ENCODE measurements around the gene HSPH1. TPM values are rescaled to one million over a fixed set of nuclear protein-coding genes. Genes with fewer than 3 reads are reported as not detected.

Gene HSPH1
- total and polyA plus RNA-seq, 2 of the 13 experiments (the other 11 are each of a cell fraction or from before 2014, with no cell fraction given) = 13.0 to 62.9 TPM

GRCh38 chr13:31161557-31162150, at the start of gene HSPH1 (continued):
- TF ChIP-seq ZNF441 (CRISPR knock-in tag; IDR thresholded peaks at IDR 0.05; ENCODE audit: borderline replicate concordance) (peak; percentile 49; the same call in 1 of the 2 replicates), NONO (IDR thresholded peaks at IDR 0.05) (no peak), NONO (CRISPR knock-in tag; conservative IDR thresholded peaks at IDR 0.05) (no peak; the same call in 1 of the 2 replicates), ZNF552 (CRISPR knock-in tag; IDR thresholded peaks at IDR 0.05; ENCODE audit: borderline replicate concordance) (peak; percentile 64; the same call in 1 of the 2 replicates), NRL (CRISPR knock-in tag; IDR thresholded peaks at IDR 0.05; ENCODE audit: borderline replicate concordance) (peak; percentile 71; the same call in 1 of the 2 replicates), HOMEZ (CRISPR knock-in tag; IDR thresholded peaks at IDR 0.05; ENCODE audit: low read depth) (no peak; the same call in 1 of the 2 replicates), MTF1 (CRISPR knock-in tag; IDR thresholded peaks at IDR 0.05) (no peak), ZNF615 (CRISPR knock-in tag; IDR thresholded peaks at IDR 0.05; ENCODE audit: borderline replicate concordance) (no peak), HDAC2 (CRISPR knock-in tag; IDR thresholded peaks at IDR 0.05) (peak; percentile 21; the same call in 1 of the 2 replicates), SIN3A (IDR thresholded peaks at IDR 0.05; ENCODE audit: borderline replicate concordance, low read depth, low read length) (peak; percentile 93), ZNF557 (CRISPR knock-in tag; IDR thresholded peaks at IDR 0.05) (0 out of 2 replicates have a peak, but pooled peaks have one; percentile 67), SATB2 (CRISPR knock-in tag; IDR thresholded peaks at IDR 0.05) (no peak), MYNN (CRISPR knock-in tag; IDR thresholded peaks at IDR 0.05; ENCODE audit: low read depth) (0 out of 2 replicates have a peak, but pooled peaks have one; percentile 34), SMAD3 (CRISPR knock-in tag; IDR thresholded peaks at IDR 0.05) (no peak), MED13 (CRISPR knock-in tag; IDR thresholded peaks at IDR 0.05) (peak; percentile 23; the same call in 1 of the 2 replicates)
- TF ChIP-seq, protein P1, sequence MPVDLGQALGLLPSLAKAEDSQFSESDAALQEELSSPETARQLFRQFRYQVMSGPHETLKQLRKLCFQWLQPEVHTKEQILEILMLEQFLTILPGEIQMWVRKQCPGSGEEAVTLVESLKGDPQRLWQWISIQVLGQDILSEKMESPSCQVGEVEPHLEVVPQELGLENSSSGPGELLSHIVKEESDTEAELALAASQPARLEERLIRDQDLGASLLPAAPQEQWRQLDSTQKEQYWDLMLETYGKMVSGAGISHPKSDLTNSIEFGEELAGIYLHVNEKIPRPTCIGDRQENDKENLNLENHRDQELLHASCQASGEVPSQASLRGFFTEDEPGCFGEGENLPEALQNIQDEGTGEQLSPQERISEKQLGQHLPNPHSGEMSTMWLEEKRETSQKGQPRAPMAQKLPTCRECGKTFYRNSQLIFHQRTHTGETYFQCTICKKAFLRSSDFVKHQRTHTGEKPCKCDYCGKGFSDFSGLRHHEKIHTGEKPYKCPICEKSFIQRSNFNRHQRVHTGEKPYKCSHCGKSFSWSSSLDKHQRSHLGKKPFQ (CRISPR knock-in tag; IDR thresholded peaks at IDR 0.05; ENCODE audit: insufficient replicate concordance) = no peak
- TF ChIP-seq, protein P2, sequence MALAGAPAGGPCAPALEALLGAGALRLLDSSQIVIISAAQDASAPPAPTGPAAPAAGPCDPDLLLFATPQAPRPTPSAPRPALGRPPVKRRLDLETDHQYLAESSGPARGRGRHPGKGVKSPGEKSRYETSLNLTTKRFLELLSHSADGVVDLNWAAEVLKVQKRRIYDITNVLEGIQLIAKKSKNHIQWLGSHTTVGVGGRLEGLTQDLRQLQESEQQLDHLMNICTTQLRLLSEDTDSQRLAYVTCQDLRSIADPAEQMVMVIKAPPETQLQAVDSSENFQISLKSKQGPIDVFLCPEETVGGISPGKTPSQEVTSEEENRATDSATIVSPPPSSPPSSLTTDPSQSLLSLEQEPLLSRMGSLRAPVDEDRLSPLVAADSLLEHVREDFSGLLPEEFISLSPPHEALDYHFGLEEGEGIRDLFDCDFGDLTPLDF (CRISPR knock-in tag; IDR thresholded peaks at IDR 0.05) = 0 out of 2 replicates have a peak, but pooled peaks have one; percentile 4
- TF ChIP-seq, protein P3, sequence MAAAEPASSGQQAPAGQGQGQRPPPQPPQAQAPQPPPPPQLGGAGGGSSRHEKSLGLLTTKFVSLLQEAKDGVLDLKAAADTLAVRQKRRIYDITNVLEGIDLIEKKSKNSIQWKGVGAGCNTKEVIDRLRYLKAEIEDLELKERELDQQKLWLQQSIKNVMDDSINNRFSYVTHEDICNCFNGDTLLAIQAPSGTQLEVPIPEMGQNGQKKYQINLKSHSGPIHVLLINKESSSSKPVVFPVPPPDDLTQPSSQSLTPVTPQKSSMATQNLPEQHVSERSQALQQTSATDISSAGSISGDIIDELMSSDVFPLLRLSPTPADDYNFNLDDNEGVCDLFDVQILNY (CRISPR knock-in tag; conservative IDR thresholded peaks at IDR 0.05) = no peak
- TF ChIP-seq, protein P4, sequence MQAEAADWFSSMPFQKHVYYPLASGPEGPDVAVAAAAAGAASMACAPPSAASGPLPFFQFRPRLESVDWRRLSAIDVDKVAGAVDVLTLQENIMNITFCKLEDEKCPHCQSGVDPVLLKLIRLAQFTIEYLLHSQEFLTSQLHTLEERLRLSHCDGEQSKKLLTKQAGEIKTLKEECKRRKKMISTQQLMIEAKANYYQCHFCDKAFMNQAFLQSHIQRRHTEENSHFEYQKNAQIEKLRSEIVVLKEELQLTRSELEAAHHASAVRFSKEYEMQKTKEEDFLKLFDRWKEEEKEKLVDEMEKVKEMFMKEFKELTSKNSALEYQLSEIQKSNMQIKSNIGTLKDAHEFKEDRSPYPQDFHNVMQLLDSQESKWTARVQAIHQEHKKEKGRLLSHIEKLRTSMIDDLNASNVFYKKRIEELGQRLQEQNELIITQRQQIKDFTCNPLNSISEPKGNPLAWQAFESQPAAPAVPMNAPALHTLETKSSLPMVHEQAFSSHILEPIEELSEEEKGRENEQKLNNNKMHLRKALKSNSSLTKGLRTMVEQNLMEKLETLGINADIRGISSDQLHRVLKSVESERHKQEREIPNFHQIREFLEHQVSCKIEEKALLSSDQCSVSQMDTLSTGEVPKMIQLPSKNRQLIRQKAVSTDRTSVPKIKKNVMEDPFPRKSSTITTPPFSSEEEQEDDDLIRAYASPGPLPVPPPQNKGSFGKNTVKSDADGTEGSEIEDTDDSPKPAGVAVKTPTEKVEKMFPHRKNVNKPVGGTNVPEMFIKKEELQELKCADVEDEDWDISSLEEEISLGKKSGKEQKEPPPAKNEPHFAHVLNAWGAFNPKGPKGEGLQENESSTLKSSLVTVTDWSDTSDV (CRISPR knock-in tag; IDR thresholded peaks at IDR 0.05) = peak; percentile 84; the same call in 1 of the 2 replicates
- TF ChIP-seq, protein P5, sequence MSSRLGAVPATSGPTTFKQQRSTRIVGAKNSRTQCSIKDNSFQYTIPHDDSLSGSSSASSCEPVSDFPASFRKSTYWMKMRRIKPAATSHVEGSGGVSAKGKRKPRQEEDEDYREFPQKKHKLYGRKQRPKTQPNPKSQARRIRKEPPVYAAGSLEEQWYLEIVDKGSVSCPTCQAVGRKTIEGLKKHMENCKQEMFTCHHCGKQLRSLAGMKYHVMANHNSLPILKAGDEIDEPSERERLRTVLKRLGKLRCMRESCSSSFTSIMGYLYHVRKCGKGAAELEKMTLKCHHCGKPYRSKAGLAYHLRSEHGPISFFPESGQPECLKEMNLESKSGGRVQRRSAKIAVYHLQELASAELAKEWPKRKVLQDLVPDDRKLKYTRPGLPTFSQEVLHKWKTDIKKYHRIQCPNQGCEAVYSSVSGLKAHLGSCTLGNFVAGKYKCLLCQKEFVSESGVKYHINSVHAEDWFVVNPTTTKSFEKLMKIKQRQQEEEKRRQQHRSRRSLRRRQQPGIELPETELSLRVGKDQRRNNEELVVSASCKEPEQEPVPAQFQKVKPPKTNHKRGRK (CRISPR knock-in tag; IDR thresholded peaks at IDR 0.05) = no peak

Data from HepG2 (cell line).